Fibroblast of villous mesenchyme (primary cell): ENCODE results near the gene GAB1. TPM values are rescaled to one million over a fixed set of nuclear protein-coding genes. Genes with fewer than 3 reads are reported as not detected.

Experiments
- DNase-seq: peaks from one replicate; pipeline ENCODE4 v3.0.0-alpha.2; 2010; ENCODE audit warnings: low read depth
- H3K4me3 ChIP-seq: 2 replicates; pipeline ENCODE4 v1.5.1; 2011; ENCODE audit warnings: low read depth, mild to moderate bottlenecking, low read length
- total RNA-seq: library from RNA; depleted of rRNA; stranded (reverse); fragments of >200 nt; gene quantifications from 2 replicates; pipeline ENCODE4 v1.2.3, GENCODE V29; 2012
- TF ChIP-seq, protein P1 (sequence below): IDR thresholded peaks from 2 replicates; pipeline ENCODE4 v1.5.1; 2012; ENCODE audit warnings: low read depth, mild to moderate bottlenecking, low read length; ENCODE audit not compliant: insufficient read depth

GAB1 gene
- total RNA-seq, 1 donor: 13.0 TPM

DNA sequence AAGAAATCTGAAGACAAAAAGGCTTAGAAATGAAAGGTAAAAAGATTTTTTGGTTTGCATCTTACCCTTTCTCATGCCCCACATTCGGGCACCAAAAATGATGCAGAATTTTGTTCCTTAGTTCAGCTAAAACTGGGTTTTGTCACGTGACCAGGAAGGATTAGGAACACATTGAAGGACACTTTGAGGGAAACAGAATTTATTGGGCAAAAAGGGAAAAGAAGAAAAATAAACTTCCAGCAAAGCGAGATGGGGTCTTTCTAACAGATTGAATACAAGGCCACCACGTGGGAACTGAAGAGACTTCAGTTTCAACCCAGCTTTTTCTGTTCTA, 95.5 kb downstream of the GAB1 start:
- TF ChIP-seq, protein P1, sequence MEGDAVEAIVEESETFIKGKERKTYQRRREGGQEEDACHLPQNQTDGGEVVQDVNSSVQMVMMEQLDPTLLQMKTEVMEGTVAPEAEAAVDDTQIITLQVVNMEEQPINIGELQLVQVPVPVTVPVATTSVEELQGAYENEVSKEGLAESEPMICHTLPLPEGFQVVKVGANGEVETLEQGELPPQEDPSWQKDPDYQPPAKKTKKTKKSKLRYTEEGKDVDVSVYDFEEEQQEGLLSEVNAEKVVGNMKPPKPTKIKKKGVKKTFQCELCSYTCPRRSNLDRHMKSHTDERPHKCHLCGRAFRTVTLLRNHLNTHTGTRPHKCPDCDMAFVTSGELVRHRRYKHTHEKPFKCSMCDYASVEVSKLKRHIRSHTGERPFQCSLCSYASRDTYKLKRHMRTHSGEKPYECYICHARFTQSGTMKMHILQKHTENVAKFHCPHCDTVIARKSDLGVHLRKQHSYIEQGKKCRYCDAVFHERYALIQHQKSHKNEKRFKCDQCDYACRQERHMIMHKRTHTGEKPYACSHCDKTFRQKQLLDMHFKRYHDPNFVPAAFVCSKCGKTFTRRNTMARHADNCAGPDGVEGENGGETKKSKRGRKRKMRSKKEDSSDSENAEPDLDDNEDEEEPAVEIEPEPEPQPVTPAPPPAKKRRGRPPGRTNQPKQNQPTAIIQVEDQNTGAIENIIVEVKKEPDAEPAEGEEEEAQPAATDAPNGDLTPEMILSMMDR: no peak
- no peak overlapping the region for H3K4me3 ChIP-seq
- no peak for DNase-seq

DNA sequence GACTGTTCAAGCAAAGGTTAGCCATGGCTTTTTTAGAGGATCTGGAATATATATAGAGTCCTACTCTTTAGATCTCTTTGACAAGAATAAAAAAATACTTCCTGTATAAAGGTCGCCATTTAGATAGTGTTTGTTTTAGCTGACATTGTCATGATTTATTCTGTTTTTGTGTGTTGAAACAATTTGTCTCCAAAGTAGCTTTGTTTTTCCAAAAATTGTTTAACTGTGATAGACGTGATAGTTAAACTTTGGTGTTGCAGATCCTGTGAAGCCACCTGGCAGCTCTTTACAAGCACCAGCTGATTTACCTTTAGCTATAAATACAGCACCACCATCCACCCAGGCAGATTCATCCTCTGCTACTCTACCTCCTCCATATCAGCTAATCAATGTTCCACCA, 96.6 kb downstream of the GAB1 start:
- no peak for DNase-seq
- TF ChIP-seq, protein P1: no peak
- H3K4me3 ChIP-seq: no peak overlapping the region

DNA sequence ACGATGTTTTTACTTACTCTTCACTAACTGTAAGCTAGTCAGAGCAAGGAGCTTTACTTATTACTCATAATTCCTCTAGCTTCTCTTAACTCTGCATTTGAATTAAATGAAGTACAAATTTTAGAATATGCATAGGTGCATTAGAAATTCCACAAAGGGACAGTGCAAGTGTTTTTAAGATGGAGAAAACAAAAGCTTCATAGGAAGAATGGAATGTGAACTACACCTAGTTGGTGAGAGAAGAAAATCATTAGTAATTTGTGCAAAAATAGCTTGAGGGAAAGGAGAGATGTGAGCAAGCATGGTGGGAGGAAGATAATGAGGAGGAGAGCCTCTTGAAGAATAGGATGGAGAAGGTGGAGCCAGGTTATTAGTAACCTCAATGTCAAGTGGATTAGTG, 99.3 kb downstream of the GAB1 start:
- DNase-seq: no peak
- H3K4me3 ChIP-seq: no peak overlapping the region
- TF ChIP-seq, protein P1: no peak

DNA sequence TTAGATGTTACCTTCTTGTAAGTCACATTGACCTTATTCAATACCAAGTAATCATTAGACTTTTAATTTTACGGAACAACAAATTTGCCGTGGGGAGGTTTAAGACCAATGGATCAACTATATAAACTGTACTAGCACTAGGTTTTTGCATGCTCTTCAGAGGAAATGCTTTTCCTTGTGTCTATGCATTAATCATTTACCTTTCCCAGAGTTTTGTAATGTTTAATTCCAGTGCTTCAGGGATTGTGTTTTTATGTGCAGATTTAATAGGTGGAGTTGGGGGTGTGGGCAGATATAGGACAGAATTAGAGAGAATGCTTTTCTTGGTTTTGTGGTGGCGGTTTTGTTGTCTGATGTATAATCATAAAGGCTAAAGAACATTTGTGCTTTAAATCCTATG, 100.8 kb downstream of the GAB1 start:
- TF ChIP-seq, protein P1: no peak
- DNase-seq: no peak
- H3K4me3 ChIP-seq: no peak overlapping the region

DNA sequence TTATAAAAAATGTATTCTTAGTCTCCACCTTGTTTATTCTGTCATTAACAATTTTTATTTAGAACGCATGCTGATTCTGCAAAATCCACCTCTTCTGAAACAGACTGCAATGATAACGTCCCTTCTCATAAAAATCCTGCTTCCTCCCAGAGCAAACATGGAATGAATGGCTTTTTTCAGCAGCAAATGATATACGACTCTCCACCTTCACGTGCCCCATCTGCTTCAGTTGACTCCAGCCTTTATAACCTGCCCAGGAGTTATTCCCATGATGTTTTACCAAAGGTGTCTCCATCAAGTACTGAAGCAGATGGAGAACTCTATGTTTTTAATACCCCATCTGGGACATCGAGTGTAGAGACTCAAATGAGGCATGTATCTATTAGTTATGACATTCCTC, 101.3 kb downstream of the GAB1 start:
- H3K4me3 ChIP-seq: no peak overlapping the region
- DNase-seq: no peak
- TF ChIP-seq, protein P1: no peak

DNA sequence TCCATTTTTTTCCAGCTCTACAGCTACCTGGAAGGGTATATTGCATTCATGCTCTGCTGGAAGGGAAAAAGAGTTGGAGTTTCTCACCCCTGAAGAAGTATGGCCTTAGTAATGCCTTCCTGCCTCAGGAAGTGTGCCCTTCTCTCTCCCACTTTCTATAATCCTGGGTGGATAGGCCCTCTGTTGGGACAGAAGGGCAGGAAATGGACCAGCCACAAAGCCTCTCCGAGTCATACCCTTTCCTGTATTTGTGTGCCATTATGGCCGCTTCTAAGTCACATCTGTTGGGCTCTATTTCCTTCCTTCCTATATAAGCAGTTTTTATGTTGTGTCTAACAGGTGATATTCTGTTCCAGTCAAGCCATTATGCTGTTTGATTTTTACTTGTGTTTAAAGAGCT, 102.0 kb downstream of the GAB1 start:
- TF ChIP-seq, protein P1: no peak
- DNase-seq: no peak
- H3K4me3 ChIP-seq: no peak overlapping the region

DNA sequence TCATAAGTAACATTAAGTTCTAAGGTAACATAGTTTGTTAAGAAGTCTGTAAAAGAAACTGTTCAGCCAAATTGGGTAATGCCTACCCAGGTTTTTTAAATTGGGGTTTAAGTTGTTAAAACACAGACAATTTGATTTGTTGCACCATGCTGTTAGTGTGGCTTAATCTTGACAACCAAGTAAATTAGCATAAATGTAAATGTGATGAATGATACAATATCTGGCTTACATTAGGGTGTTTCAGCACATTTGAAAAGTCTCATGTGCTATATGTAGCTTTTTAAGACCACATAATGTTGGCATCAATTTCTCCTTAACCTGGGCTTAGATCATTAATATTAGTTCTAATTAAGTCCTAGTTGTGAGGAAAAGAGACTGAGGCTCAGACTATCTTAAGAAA, 104.4 kb downstream of the GAB1 start:
- H3K4me3 ChIP-seq: no peak overlapping the region
- TF ChIP-seq, protein P1: no peak
- DNase-seq: no peak
